ENCODE data around the gene WDFY4.

DNA sequence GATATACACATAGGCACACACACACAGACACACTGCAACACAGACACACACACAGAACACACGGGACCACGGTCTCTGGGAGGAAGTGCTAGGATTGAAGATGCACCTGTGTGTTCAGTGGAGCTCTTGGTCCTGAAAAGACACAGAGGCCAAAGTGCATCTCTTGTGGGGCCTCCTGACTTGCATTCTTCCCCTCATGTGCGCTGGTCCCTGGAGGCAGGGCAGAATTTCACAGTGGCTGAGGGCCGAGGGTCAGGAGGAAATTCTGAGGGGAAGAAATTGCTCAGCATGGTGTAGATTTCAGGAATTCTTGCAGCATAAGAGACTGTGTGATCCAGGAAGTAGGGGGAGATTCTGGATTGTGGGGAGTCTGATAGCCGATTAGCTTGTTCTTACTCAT is 35.9 kb downstream of the WDFY4 start:
- TF ChIP-seq, protein P1, sequence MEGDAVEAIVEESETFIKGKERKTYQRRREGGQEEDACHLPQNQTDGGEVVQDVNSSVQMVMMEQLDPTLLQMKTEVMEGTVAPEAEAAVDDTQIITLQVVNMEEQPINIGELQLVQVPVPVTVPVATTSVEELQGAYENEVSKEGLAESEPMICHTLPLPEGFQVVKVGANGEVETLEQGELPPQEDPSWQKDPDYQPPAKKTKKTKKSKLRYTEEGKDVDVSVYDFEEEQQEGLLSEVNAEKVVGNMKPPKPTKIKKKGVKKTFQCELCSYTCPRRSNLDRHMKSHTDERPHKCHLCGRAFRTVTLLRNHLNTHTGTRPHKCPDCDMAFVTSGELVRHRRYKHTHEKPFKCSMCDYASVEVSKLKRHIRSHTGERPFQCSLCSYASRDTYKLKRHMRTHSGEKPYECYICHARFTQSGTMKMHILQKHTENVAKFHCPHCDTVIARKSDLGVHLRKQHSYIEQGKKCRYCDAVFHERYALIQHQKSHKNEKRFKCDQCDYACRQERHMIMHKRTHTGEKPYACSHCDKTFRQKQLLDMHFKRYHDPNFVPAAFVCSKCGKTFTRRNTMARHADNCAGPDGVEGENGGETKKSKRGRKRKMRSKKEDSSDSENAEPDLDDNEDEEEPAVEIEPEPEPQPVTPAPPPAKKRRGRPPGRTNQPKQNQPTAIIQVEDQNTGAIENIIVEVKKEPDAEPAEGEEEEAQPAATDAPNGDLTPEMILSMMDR (IDR thresholded peaks at IDR 0.05): no peak
- TF ChIP-seq POLR2A (IDR thresholded peaks at IDR 0.05): no peak
- no peak for TF ChIP-seq POLR2AphosphoS5 (IDR thresholded peaks at IDR 0.05)
- TF ChIP-seq EP300 (IDR thresholded peaks at IDR 0.05): no peak
